HG02798 (cell line): ENCODE measurements around the gene EBF4.

Source experiments
- ATAC-seq: cut with Tn5 transposase; IDR thresholded peaks from one replicate; pipeline ENCODE4 v1.9.1; 2021; ENCODE audit warnings: mild to moderate bottlenecking; ENCODE audit not compliant: unreplicated experiment, poor library complexity

Gene EBF4

DNA sequence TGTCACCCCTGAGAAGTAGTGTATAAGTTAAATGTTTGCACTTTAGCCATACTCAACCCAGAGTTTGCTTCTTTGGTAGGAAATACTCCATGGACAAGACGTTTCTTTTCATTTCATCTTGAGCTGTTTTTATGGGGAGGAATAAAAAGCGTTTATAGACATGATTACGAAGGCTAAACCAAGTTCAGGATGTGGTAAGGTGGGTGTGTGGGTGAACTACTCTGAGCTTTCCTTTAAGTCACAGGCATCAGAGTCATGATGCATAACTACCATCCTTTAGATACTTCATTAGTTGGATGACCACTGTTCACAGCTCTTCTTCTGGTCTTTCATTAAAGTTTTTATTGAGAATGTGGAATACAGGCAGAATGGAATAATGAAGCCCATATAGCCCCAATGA is 48.9 kb downstream of the EBF4 start:
- no peak for ATAC-seq

DNA sequence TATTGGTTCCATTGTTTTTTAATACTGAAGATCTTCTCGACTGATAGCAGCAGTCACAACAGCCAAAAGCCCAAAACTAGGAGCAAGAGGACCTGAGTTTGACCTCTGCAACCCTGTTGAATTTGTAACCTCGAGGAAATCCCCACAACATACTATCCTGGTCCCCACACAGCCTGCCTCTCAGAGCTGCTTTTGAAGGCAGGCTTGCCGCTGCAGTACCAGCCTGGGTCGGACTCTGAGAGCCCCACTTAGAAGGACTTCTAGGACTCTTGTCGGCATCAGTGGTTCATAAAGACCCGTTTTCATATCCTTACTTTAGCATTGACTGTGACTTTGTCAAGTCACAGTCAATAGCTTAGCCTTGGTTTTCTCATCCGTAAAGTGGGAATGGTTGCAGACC is 49.3 kb downstream of the EBF4 start:
- no peak for ATAC-seq

DNA sequence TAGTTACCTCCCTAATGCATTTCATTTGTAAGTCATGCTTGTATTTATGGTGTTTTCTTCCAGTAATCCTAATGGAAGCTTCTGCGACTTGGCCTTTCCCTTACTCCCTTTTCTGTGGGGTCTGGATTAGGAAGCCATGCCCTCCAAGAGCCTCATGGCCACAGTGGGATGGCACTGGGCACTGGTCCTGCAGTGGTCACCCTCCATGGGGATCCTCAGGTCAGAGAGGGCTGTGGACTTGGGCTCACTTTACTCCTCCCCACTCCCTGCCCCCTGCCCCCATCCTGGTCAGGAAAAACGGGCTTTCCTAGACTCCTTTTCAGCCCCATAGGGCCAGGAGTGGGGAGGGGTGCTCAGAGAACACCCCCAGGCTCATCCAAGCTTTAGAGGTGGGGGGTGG is 49.9 kb downstream of the EBF4 start:
- ATAC-seq, result no peak

DNA sequence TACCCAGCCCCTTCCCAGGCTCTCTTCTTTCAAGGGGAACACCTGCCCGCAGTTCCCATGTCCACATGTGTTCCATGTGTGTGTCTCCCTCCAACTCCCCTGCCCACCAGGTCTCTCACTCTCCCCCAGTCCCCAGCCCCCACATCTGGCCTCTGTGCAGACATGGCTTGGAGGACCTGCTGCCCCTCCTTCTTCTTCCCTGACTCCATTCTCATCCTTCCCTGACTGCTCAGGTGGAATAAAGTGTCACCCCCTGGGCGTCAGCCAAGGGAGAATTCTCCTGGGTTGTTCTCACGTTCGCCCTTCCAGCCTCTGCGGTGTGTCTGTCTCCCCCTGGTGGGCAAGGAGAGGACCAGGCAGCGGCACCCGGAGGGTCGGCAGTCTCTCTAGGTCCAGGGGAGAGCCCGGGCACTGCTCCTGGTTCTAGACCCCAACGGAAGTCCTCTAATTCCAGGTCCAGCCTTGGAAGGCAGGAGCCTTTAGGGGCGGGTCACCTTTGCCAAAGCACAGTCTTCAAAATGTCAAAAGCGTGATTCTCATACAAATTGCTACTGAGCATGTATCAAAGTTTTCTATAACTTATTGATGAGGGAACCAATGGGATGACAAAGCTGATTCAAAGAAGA is 50.5 kb downstream of the EBF4 start:
- ATAC-seq, result no peak

DNA sequence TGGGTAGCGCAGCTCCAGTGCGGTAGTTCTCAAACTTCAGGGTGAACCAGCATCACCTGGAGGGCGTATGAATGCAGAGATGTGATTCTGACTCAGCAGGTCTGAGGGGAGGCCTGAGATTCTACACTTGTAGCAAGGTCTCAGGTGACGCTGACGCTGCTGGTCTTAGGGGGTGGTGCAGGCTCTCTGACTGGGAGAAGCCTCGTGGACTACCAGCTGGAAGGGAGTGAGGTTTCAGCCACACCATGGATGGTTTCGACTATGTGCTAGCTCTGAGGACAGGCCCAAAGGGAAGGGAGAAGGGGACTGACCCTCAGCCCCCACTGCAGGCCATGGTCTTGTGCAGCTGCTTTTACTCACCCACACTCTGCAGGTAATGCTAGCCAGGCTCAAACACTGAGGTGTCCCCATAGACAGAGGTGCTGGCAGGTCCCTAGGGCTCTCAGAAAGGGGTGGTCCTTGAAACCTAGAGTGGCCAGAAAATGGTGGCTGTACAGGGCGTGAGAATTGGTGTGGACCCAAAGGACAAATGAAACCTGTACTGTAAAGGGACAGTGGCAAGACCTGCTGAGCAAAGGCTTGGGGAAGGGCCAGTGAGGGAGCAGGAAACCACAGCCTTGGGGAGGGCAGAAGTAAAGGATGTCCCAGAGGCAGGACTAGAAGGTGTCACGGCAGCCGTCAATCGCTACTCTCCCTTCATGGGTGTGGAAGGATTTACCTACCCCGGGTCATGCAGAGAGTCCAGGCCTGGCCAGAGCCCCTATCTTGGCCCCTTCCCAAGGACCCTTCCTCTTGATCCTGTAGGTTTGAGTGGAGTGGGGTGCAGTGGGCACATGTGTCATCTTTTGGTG is 52.7 kb downstream of the EBF4 start:
- no peak for ATAC-seq

DNA sequence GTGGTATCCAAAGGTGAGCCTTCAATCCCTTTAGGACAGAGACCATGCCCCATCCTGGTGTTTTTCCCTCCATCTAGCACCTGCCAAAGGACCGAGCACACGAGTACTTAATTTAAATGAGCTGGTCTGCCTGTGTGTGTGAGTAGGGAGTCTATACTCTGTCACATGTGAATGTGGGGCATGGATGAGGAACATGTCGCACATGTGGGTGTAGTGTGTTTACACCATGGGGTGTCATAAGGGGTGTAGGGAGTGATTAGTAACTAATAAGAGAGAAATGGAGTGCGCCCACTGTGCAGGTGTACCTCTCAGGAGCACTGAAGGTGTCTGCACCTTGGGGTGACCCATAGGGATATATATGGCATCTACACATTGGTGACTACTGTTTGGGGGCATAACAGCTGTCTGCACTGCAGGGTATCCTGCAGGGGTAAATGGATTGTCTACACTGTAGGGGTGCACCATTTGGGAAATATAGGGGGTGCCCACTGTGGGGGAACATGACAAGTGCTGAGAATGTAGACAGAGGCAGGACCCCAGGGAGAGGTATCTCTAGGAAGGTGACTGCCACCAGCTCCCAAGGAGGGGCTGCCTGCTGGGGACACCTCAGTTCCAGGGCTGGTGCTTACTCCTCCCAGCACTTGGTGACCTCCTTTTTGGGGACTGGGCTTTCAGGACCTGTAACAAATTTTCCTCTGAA is 53.5 kb downstream of the EBF4 start:
- ATAC-seq, result no peak

DNA sequence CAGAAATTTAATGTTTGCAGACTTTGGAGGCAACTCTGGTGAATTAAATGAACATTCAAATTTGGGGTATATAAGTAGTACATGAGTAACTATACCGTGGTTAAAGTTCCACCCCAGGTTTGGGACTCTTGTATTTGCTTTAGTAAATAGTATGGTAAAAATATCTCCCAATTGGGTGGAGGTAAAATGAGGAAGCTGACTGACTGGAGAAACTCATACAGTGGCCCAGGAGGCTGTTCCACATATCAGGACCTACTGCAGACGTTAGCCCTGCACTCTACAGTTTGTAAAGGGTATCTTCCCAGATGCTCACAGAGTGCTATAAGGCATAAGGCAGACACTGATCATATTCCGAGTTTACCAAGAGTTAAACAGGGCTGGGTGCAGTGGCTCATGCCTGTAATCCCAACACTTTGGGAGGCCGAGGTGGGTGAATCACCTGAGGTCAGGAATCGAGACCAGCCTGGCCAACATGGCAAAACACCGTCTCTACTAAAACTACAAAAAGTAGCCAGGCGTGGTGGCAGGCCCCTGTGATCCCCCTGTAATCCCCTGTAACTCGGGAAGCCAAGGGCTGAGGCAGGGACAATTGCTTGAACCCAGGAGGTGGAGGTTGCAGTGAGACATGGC is 54.2 kb downstream of the EBF4 start:
- ATAC-seq, result no peak

DNA sequence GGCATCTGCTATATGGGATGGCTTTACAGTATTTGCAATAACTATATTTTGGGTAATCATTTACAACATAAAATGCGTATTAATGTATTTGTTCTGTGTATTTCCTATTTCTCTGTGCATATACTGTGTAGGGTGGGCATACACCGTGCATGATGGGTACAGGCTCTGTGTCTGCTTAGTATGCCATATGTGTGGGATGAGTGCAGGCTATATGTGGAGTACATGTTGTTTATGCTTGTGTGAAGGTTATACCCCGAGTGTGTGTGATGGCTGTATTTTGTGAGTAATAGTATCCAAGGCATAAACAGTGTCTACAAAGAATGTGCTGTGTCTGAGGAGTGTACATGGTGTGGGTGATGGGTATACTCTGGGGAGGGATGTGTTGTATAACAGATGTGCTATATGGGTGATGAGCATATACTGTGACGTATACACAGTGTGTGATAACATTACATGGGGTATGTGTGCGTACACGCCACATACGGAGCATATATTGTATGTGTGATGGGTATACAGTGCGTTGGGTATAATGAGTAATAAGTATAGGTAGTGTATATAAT is 55.2 kb downstream of the EBF4 start:
- no peak for ATAC-seq

DNA sequence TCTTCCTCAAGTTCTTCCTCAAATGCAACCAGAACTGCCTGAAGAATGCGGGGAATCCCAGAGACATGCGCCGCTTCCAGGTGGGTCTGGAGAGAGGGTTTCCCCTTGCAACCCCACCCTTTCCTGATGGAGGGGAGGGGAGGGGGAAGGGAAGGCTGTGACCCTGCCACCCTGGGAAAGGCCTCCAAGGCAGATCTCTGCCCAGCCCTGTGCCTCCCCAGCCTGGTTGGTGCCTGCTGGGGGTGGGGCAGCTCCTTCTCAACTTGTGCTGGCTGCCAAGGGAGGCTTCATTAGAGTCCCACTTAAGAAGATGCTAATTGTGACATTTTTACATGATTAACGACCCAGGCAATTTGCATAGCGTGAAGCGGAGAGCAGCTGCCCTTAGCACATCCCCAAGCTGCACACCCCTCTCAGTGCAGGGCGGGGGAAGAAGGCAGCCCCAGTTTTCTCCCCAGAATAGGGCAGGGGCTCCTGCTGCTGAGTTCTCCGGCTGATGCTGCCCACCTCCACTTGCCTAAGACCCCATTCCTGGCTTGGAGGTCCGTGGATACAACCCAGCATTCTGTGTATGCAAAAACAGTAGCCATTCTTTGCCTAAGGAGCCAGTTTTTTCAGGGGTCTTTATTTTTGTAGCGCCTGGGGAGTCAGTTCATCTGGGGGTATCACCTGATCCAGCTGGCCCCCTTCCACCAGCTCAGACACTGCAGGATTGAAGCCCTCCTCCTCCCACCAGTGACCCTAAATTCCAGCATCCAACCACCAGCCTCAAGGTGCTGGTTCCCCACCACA is 56.2 kb downstream of the EBF4 start:
- ATAC-seq, result no peak

DNA sequence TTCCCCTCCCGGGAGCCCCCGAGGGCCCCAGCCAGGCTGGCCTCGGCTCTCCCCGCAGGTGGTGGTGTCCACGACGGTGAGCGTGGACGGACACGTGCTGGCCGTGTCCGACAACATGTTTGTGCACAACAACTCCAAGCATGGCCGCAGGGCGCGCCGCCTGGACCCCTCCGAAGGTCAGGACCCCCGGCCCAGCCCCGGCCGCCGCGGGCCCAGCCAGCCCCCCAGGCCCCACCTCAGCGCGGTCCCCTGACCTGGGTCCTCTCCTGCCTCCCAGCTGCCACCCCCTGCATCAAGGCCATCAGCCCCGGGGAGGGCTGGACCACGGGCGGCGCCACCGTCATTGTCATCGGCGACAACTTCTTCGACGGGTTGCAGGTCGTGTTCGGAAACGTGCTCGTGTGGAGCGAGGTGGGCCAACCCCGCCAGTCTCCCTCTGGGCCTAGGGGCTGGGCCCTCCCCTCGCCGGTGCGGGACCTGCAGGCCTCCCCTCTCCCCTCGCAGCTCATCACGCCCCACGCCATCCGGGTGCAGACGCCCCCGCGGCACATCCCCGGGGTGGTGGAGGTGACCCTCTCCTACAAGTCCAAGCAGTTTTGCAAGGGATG is 56.9 kb downstream of the EBF4 start:
- ATAC-seq, result no peak

DNA sequence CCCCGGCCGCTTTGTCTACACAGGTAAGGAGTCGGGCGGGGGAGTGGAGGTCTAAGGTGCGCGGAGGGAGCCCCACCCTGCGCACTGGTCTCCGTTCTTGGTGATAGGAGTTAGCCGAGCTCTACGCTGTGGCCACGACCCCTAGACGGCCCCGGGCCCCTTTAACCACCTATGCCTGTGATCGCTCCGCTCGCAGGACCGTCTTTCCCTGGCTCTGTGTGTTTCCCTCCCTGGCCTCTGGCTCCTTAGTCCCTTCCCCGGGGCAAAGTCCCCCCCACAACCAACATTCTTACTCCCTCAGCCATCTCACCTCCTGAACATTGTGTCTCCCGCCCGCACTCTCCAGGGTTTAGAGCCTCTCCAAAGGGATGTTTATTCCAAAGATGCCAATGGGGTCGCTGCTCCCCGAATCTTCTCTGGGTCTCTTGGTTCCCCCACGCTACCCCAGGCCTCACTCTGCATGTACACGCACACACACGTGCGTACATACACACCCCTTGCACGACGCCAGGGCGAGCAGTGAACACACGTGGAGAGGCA is 57.4 kb downstream of the EBF4 start:
- no peak for ATAC-seq

DNA sequence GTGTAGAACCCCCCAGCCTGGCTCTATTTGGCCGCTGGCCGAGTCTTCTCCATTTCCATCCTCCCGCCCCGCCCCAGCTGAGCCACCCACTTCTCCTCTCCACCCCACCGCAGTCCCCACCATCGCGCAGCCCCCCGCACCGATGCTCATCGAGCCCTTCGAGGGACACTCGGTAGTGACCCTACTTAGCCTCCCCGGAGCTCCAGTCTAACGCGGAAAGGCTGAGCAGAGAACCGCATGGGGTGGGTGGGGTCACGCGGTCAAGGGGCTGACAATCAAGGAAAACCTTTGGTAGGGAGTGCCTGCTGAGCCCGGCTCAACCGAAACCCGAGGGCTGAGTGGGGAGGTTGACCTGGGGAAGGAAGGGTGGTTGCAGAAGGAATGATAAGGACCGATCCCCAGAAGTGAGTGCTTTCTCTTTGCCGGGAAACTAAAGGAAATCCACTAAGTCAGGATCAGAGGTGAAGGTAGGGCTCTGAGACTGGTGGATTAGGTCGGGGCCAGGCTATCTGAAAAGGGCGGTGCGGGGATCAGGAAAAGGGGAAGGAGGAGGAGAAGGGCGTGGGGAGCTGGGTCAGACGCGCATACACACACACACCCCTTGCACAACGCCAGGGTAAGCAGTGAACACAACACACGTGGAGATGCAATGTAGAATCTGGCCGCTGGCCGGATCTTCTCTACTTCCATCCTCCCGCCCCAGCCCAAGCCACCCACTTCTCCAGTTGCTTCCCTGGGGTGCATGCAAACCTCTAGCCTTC is 58.1 kb downstream of the EBF4 start:
- no peak for ATAC-seq

DNA sequence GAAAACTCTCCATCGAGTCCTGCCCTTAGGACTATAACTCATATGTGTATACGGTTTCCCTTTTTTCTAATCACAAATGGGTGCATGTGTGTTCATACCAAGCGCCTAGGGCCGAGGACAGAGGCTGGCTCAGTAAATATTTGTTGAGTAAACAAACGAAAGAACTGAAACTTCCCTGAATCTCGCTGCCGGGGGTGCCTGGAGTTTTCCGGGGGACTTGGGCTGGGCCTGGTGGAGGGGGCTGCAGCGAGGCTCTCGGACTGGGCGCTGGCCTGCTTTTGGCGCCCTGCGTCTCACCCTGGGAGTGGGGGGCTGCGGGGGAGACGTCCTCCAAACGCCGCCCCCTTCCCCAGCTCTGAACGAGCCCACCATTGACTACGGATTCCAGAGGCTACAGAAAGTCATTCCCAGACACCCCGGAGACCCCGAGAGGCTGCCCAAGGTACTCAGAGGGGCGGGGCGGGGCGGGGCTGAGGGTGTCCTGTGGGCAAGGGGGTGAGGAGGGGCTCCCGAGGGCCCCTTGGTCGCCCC is 58.8 kb downstream of the EBF4 start:
- no peak for ATAC-seq

DNA sequence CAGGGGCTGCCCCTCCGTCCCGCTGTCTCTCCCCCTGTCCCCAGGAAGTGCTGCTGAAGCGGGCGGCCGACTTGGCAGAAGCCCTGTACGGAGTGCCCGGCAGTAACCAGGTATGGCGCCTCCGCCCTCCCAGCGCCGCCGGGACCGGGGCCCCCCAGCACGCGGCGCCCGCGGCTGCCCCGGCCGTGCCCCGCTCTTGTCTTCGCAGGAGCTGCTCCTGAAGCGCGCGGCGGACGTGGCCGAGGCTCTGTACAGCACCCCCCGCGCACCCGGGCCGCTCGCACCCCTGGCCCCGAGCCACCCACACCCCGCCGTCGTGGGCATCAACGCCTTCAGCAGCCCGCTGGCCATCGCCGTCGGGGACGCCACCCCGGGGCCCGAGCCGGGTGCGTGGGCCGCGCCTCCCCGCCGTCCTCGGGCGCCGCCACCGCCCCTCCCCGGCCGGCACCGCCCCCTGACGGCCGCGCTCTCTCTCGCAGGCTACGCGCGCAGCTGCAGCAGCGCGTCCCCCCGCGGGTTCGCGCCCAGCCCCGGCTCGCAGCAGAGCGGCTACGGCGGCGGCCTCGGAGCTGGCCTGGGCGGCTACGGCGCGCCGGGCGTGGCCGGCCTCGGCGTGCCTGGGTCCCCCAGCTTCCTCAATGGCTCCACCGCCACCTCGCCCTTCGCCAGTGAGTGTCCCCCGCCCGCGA is 59.4 kb downstream of the EBF4 start:
- ATAC-seq, result no peak

DNA sequence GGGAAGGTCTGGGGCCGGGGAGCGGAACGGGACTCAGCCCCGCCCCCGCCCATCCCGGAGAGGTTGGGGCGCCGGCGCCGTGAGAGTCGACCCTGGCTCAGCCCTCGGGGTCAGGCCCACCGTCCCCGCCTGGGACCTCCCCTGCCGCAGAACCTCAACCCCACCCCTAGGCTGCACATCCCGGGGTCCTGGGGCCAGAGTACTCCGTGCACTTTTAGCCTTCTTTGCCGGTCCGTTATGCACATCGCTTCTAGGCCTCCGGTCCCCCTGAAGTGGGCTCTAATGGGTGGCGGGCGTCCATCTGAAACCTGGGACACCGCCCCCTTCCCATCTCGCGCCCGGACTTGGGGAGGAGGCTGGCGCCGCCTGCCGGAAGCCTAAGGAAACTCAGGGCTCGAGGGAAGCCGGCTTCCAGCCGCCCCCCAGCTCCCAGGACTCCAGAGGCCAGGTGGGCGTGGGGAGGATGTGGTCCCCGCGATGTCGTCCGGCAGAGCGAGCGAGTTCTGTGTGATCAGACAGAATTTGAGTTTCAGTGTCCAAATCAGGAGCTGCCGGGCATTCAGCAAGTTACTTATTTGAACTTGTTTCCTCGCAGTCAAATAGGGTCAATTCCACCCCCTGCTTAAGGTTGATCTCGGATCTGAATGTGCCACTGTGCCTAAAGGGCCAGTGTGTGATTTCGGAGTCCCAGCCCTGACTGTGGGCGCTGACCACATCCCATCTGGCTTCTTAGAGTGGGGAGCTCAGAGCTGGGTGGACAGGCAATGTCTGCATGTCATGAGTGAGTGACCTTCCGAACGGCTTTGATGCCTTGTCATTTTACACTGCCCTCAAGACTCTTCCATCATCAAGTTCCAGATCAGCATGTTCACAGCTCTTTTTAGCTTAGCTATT is 60.2 kb downstream of the EBF4 start:
- no peak for ATAC-seq

DNA sequence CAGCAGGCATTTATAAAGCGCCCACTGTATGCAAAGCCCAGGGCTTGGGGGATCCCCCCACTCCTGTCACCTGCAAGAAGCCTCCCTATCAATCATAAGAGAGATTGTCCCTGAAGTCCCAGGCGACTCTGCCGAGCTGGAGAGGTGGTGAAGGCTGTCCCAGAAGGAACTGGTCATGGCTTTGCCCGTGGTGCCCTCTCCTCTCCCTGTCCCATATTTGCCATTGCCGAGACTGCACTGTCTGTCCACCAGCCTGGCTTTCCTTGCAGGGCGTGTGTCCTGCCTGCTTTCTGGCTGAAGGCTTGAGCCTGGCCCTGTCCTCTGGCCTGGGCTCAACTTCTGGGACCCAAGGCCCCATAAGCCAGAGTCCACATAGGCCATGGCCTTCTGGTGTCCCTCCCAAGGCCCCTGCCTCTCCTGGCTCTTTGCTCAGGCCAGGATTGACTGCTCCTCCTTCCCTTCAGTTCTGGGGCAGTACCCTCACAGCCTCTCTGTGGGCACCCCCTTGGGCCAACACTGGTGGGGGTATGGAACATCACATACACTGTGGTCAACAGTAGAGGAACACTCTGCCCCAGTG is 61.0 kb downstream of the EBF4 start:
- ATAC-seq, result no peak
